OCI-LY3 (cell line): Measurements from ENCODE around the gene RPS6KA5.

ENCODE experiments used
- H2AFZ ChIP-seq: fragments of 200-600, 300-600 bp; shearing (Covaris generic); 2 replicates; pipeline ENCODE4 v1.6.0; 2014; ENCODE audit warnings: antibody characterized with exemption, low read depth, low read length
- H3K27ac ChIP-seq: fragments of 200-600, 300-600 bp; sonication (generic); 2 replicates; pipeline ENCODE4 v1.5.1; 2014; ENCODE audit warnings: mild to moderate bottlenecking, low read length, moderate library complexity, mixed read lengths
- H3K27me3 ChIP-seq: fragments of 200-600, 300-600 bp; sonication (generic); 2 replicates; pipeline ENCODE4 v1.6.1; 2014; ENCODE audit warnings: low read depth, low read length, mixed read lengths
- H3K36me3 ChIP-seq: fragments of 200-600, 300-600 bp; sonication (generic); replicated peaks from 2 replicates; pipeline ENCODE3; 2014; ENCODE audit warnings: low read depth, low read length, mixed read lengths
- H3K4me1 ChIP-seq: fragments of 300-600, 200-600 bp; sonication (generic); 2 replicates; pipeline ENCODE4 v1.6.1; 2014; ENCODE audit warnings: low read length, mixed read lengths
- H3K4me2 ChIP-seq: fragments of 200-600, 300-600 bp; sonication (generic); 2 replicates; pipeline ENCODE4 v1.6.1; 2014; ENCODE audit warnings: low read length, mixed read lengths
- H3K4me3 ChIP-seq: fragments of 300-600, 200-600 bp; sonication (generic); 2 replicates; pipeline ENCODE4 v1.5.1; 2014; ENCODE audit warnings: antibody characterized with exemption, mild to moderate bottlenecking, low read length, moderate library complexity
- H3K79me2 ChIP-seq: fragments of 300-600, 200-600 bp; shearing (Covaris generic); 2 replicates; pipeline ENCODE4 v1.6.1; 2014; ENCODE audit warnings: mild to moderate bottlenecking, low read length, mixed read lengths
- H3K9ac ChIP-seq: fragments of 300-600, 200-600 bp; shearing (Covaris generic); 2 replicates; pipeline ENCODE4 v1.6.0; 2014; ENCODE audit warnings: mild to moderate bottlenecking, low read length, moderate library complexity
- H3K9me3 ChIP-seq: fragments of 200-600, 300-600 bp; shearing (Covaris generic); 2 replicates; pipeline ENCODE4 v1.6.1; 2014; ENCODE audit warnings: low read length, mixed read lengths; ENCODE audit not compliant: insufficient read depth
- H4K20me1 ChIP-seq: fragments of 200-600, 300-600 bp; sonication (generic); 2 replicates; pipeline ENCODE4 v1.6.1; 2016; ENCODE audit warnings: low read length, mixed read lengths; ENCODE audit not compliant: insufficient read depth
- CTCF ChIP-seq: fragments of 200-600, 300-600 bp; sonication (generic); IDR thresholded peaks from 2 replicates; pipeline ENCODE4 v1.5.1; 2014; ENCODE audit warnings: antibody characterized with exemption, low read length, low read depth
- EZH2phosphoT487 ChIP-seq: fragments of 200-600 bp; shearing (Covaris generic); IDR thresholded peaks from 2 replicates; pipeline ENCODE4 v1.6.1; 2018; ENCODE audit warnings: antibody characterized with exemption, mixed run types, low read depth

The RPS6KA5 gene

DNA sequence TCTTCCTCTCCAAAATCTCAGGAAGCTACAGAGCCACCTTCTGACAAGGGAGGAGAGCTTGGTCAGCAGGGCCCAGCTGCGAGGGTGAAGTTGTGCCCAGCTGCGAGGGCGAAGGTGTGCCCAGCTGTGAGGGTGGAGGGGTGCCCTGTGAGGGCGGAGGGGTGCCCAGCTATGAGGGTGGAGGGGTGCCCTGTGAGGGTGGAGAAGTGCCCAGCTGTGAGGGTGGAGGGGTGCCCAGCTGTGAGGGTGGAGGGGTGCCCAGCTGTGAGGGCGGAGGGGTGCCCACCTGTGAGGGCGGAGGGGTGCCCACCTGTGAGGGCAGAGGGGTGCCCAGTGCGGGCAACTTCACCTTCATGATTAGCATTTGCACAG is 223.8 kb downstream of the RPS6KA5 start:
- Histone ChIP-seq H3K36me3 (no peaks in the 10 kb centered on the region), H3K27me3 (no peaks in the 10 kb centered on the region), H3K4me2 (no peak overlapping the region), H2AFZ (no peak overlapping the region), H3K4me1 (no peaks in the 10 kb centered on the region), H3K27ac (no peak overlapping the region), H3K4me3 (no peak overlapping the region), H3K9ac (no peak overlapping the region), H3K79me2 (no peaks in the 10 kb centered on the region), H4K20me1 (no peaks in the 10 kb centered on the region), H3K9me3 (no peaks in the 10 kb centered on the region)
- TF ChIP-seq EZH2phosphoT487 (no peak), CTCF (no peak)

DNA sequence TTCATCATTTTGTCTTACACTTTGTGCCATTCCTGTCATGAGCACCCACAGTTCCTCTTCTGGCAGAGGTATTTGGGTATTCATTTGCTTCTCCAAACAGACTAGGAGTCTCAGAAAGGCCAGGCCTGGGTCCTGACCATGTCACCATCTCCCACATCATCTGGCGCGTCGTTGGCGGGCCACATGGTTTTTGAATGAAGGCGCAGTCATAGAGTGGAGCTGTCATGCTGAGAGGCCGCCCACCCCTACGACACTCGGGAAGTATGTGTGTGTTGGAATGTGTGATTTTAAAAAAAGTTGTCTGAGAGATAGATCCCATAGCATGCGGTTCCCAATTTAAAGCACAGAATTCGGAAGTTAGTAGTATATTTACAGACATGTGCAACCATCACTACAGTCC is 228.6 kb downstream of the RPS6KA5 start:
- Histone ChIP-seq H3K9ac (no peak overlapping the region), H3K79me2 (no peaks in the 10 kb centered on the region), H3K4me3 (no peak overlapping the region)

GRCh38 chr14:90830931-90831701 is 229.3 kb downstream of the RPS6KA5 start:
- no peak for TF ChIP-seq EZH2phosphoT487
- TF ChIP-seq CTCF: no peak
- no peaks in the 10 kb centered on the region for H3K36me3 ChIP-seq

More for the DNA sequence above, 228.6 kb downstream of the RPS6KA5 start:
- peaks cover 9% of the 10 kb centered on the region for H3K4me1 ChIP-seq
- no peak for TF ChIP-seq EZH2phosphoT487
- no peak for TF ChIP-seq CTCF
- no peaks in the 10 kb centered on the region for H4K20me1 ChIP-seq
- H2AFZ ChIP-seq: no peak overlapping the region
- H3K27ac ChIP-seq: no peak overlapping the region
- H3K27me3 ChIP-seq: no peaks in the 10 kb centered on the region
- H3K4me2 ChIP-seq: no peak overlapping the region
- no peaks in the 10 kb centered on the region for H3K36me3 ChIP-seq
- H3K9me3 ChIP-seq: no peaks in the 10 kb centered on the region

DNA sequence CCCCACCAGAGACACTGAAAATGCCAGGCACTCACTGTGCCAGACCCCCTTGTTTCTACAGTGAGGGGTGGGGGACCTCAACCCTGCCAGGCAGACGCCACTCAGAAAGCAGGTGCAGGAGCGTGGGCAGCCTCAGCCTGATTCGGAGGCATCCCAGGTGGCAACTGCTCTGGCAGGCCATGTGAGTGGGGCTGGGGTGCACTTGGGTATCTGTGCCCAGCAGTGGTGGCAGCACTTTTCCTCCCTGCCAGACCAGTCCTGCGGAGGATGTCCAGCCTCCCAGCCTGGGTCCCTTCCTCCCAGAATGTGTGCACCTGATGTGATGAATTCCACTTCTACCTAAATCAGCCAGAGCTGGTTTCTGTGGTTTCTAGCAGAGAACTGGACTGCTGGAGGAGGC is 230.8 kb downstream of the RPS6KA5 start:
- no peaks in the 10 kb centered on the region for H3K79me2 ChIP-seq
- no peak for TF ChIP-seq EZH2phosphoT487
- no peak for TF ChIP-seq CTCF
- no peak overlapping the region for H3K4me3 ChIP-seq
- H3K4me1 ChIP-seq: peaks cover 9% of the 10 kb centered on the region
- H3K36me3 ChIP-seq: no peaks in the 10 kb centered on the region
- H3K9me3 ChIP-seq: no peaks in the 10 kb centered on the region
- H3K27me3 ChIP-seq: no peaks in the 10 kb centered on the region
- no peak overlapping the region for H3K9ac ChIP-seq
- H3K27ac ChIP-seq: no peak overlapping the region
- H2AFZ ChIP-seq: no peak overlapping the region
- H4K20me1 ChIP-seq: no peaks in the 10 kb centered on the region
- no peak overlapping the region for H3K4me2 ChIP-seq

More at GRCh38 chr14:90830931-90831701, 229.3 kb downstream of the RPS6KA5 start:
- Histone ChIP-seq H3K9ac (no peak overlapping the region), H3K4me3 (no peak overlapping the region), H3K27ac (no peak overlapping the region), H3K4me1 (peaks cover 9% of the 10 kb centered on the region), H3K27me3 (no peaks in the 10 kb centered on the region), H3K4me2 (no peak overlapping the region), H4K20me1 (no peaks in the 10 kb centered on the region), H3K9me3 (no peaks in the 10 kb centered on the region), H3K79me2 (no peaks in the 10 kb centered on the region), H2AFZ (no peak overlapping the region)
